Superior temporal gyrus (tissue), 1 donor: ENCODE measurements around the gene PLXDC2.
"Not testable (repeated sequence)": the region's sequence is repeated elsewhere in the genome, so short reads cannot be mapped to it uniquely, and the experiment has no call there.

ENCODE experiments used
- DNase-seq: peaks from one replicate; pipeline ENCODE4 v3.0.0-alpha.2; 2016; ENCODE audit errors: extremely low spot score

PLXDC2 gene

DNA sequence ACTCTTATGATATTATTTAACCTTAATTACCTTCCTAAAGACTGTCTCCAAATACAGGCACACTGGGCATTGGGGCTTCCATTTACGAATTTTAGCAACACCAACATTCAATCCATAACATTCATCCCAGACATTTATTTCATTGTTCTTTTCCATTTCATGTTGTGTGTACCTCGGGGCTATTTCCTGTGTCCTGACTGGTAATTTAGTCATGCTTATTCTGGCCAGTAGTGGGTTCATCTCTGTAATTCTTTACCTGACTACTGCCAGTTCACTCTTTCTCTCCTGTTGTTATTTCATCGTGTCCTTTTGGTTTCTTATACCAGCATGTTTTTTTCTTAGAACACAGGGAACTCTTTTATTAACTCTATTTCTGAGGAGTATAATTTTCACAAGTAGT is 225.7 kb downstream of the PLXDC2 start:
- no peak for DNase-seq

DNA sequence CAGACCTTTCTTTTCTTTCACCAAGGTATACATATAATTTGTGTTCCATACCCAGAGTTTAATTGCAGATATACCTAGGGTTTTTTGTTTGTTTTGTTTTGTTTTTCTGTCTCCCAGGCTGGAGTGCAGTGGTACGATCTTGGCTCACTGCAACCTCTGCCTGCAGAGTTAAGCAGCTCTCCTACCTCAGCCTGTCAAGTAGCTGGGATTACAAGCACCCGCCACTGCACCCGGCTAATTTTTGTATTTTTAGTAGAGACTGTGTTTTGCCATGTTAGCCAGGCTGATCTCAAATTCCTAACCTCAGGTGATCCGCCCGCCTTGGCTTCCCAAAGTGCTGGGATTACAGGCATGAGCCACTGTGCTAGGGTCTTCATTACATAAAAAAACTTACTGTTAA is 228.9 kb downstream of the PLXDC2 start:
- DNase-seq: not testable (repeated sequence)

DNA sequence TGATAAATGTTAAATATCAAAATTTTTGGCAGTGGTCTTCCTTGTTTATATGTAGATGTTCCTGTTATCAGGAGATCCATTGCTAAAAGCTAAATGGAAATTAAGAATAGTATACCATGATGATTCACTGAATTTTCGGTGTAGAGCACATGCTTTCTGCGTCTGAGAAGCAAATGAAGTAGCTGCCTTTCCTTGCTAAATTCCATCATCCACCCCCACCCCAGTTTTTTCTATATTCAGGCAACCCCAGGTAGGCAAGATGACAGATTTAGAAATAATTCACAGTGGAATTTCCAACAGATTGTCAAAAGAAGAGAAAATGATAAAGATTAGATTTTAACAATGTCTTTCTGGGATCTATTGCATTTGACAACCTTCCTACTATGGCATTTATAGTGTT is 231.9 kb downstream of the PLXDC2 start:
- no peak for DNase-seq

- DNase-seq: no peak
These were observed 241.9 kb downstream of the PLXDC2 start for GRCh38 chr10:20058135-20058534.

- no peak for DNase-seq
These were observed 243.0 kb downstream of the PLXDC2 start for GRCh38 chr10:20059084-20059835.

GRCh38 chr10:20065814-20066213 is 249.6 kb downstream of the PLXDC2 start:
- DNase-seq: no peak

GRCh38 chr10:20073167-20073566 is 256.9 kb downstream of the PLXDC2 start:
- no peak for DNase-seq

DNA sequence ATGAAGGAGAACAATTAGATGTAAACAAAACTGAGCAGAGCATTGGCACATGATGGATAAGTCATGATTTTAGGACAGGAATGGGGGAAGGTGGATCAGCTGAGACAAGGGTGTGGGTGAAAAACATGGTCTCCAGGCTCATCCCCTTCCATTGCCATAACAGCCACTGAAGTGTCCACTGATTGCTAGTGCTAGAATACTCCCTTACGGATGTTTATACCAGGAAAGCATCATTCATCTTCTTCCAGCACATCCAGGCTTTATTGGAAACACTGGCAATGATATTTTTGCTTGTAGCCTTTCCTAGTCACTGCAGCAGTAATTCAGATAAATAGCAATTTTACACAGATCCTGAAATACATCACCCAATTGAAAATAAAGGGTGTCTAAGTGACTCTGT is 259.5 kb downstream of the PLXDC2 start:
- no peak for DNase-seq

GRCh38 chr10:20084451-20084850 is 268.2 kb downstream of the PLXDC2 start:
- DNase-seq: no peak

- no peak for DNase-seq
These were observed 268.9 kb downstream of the PLXDC2 start for GRCh38 chr10:20085115-20085514.

GRCh38 chr10:20087353-20087752 is 271.1 kb downstream of the PLXDC2 start:
- no peak for DNase-seq

DNA sequence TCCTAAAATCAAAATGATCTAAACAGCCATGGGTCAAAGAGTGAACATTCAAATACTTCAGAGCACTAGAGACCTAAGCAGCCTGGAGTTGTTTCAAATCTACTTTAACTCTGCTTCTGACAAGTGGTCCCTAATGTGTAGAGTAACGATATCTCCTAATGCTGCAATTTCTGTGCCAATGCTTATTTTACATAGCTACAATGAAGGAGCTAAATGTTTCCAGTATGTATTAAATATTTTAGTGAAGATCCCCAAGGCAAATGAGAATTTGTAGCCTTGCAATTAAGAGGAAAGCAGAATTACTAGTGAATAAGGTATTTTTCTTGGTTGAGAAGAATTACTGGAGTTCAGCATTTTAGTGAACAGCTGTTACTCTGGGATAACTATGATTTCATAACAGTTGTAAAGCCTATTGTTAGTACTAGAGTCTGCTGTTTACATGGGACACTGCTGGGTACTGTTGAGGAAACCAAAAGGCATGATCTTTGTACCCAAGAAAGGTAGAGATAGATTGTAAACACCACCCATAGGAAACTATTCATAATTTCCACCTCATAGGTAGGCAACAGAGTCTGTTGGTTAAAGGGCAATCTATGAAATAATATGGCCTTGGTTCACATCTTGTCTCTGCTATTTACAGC is 271.9 kb downstream of the PLXDC2 start:
- no peak for DNase-seq

DNA sequence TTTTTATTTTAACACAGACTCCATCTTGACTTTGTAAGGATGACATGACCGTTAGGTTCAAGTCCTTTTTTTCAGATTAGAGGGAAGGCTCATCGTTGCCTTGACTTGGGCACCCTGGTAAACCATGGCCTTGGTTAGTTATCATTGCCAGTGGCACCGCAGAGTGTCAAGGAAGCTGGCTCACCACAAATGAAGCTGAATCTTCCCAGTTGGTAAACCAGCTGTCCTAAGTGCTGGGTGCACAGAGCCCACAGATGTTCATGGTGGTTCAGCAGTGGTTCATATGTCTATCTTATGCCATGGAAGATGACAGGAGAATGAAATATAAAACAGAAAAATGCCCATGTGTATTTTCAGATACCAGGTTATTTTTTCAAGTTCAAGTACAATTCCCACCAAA is 273.6 kb downstream of the PLXDC2 start:
- DNase-seq: no peak

- DNase-seq: no peak
These were observed 274.6 kb downstream of the PLXDC2 start for GRCh38 chr10:20090831-20091230.

GRCh38 chr10:20091698-20092097 is 275.5 kb downstream of the PLXDC2 start:
- no peak for DNase-seq

GRCh38 chr10:20093600-20093999 is 277.4 kb downstream of the PLXDC2 start:
- no peak for DNase-seq

DNA sequence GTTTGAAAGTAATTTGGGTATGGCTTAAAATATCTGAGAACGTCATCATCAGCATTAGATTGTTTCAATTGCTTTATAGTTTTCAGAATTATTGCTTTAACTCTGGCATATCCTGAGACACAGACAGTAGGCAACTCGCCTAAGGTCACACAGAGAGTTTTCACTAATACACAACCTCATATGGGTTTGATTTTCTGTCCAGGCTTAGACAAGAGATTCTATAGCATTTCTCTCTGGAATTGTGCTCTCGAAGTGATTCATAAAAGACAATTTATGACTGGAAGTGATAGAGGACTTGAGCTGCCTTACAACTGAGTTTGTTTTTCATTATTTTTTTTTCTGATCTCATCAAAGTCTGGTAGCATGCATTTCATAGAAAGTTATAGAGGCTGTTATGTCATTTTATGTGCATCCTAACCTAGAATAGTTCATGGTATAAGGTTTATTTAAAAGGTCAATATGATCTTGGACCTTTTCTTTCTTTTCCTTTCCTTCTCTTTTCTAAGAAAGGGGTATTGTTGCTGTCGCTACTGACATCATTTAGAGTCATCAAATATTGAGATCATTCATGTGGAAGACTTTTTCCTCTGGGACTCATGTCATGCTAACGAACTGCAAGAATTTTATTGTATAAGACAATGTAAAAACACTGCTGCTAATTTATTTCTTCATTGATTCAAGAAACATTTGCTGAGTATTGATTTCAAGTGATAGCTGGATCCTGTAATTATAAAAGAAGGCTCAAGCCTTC is 278.2 kb downstream of the PLXDC2 start:
- DNase-seq: peak; percentile 44

DNA sequence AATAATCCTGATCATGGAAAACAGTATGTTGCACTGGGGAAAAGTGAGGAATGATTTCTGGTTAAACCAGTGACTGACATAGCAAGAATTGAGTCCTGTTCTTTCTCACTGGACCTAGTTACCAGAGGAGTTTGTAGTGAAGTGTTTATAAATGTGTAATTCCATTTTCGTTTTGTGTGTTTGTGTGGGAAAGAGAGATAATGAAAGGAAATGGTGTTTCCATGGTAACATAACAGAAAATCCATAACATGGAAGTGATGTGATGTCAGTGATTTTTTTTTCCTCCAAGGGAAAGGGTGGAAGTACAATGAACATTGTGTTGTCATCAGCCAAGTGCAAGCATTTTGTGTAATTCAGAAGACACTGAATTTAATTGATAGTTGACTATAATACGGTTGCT is 283.9 kb downstream of the PLXDC2 start:
- DNase-seq: peak; percentile 66

- DNase-seq: no peak
These were observed 289.0 kb downstream of the PLXDC2 start for GRCh38 chr10:20105236-20105635.

- no peak for DNase-seq
These were observed 289.7 kb downstream of the PLXDC2 start for GRCh38 chr10:20105931-20106330.

- DNase-seq: no peak
These were observed 291.8 kb downstream of the PLXDC2 start for GRCh38 chr10:20108021-20108420.

DNA sequence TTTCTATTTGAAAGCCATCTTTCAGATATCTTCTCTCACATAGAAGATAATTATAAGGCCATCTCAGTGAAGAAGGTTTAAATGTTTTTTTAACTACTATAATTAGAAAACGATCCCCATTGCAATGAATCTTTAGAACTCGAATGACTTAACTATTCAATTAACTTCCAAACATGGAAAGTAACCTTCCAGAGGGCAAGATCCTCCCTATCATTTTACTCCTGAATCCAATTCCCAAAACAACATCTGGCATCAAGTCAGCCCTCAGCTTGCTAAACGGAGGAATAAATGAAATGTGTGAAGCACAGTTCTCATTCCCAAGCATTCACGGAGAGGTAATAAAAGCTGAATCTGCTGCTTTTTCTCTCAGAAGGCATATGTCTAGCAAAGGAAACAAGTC is 293.4 kb downstream of the PLXDC2 start:
- no peak for DNase-seq
